A673 (cell line): ENCODE measurements around the gene VN1R5. TPM values are rescaled to one million over a fixed set of nuclear protein-coding genes. Genes with fewer than 3 reads are reported as not detected.

Experiments
- BruUV-seq: library from RNA; stranded (reverse); fragments of 400-500 nt; replicated peaks from 2 replicates; lab custom pipeline; 2021; lab: Mats Ljungman, UMichigan
- CTCF ChIA-PET: fragments of 300-600 bp; sonication (Branson Sonifier 250); formaldehyde crosslinking; loops from one replicate; lab custom pipeline; 2022; ENCODE audit warnings: antibody characterized with exemption; lab: Charles Lee
- POLR2A ChIA-PET: fragments of 300-600 bp; sonication (Branson Sonifier 250); formaldehyde crosslinking; loops from one replicate; lab custom pipeline; 2022; ENCODE audit warnings: antibody characterized with exemption; ENCODE audit not compliant: low non-redundant PET; lab: Charles Lee
- DNase-seq: peaks from one replicate; pipeline ENCODE4 v3.0.0-alpha.2; 2015; ENCODE audit warnings: low spot score
- H3K27ac ChIP-seq: fragments of 200-600 bp; sonication (generic); 2 replicates; pipeline ENCODE4 v1.5.1; 2016; ENCODE audit warnings: mixed run types, low read depth, mild to moderate bottlenecking, mixed read lengths, antibody characterized with exemption, low read length; ENCODE audit not compliant: poor library complexity, severe bottlenecking
- H3K27me3 ChIP-seq: fragments of 200-600 bp; sonication (generic); replicated peaks from 2 replicates; pipeline ENCODE4 v1.6.1; 2017; ENCODE audit warnings: mixed run types, low read depth, mild to moderate bottlenecking, mixed read lengths, antibody characterized with exemption, low read length; ENCODE audit not compliant: insufficient read depth, poor library complexity
- H3K36me3 ChIP-seq: fragments of 200-600 bp; sonication (generic); 2 replicates; pipeline ENCODE4 v1.6.1; 2016; ENCODE audit warnings: mixed run types, mild to moderate bottlenecking, mixed read lengths, antibody characterized with exemption, low read length; ENCODE audit not compliant: insufficient read depth, poor library complexity, severe bottlenecking
- H3K4me1 ChIP-seq: fragments of 200-600 bp; sonication (generic); 2 replicates; pipeline ENCODE4 v1.6.1; 2017; ENCODE audit warnings: mixed run types, mild to moderate bottlenecking, mixed read lengths, antibody characterized with exemption, low read length; ENCODE audit not compliant: insufficient read depth, poor library complexity, severe bottlenecking
- H3K4me3 ChIP-seq: fragments of 200-600 bp; sonication (generic); 2 replicates; pipeline ENCODE4 v1.5.1; 2016; ENCODE audit warnings: low read depth, mixed run types, mild to moderate bottlenecking, mixed read lengths, low read length; ENCODE audit not compliant: poor library complexity, severe bottlenecking
- H3K9me3 ChIP-seq: fragments of 200-600 bp; sonication (generic); 2 replicates; pipeline ENCODE4 v1.6.1; 2016; ENCODE audit warnings: mixed run types, low read depth, mild to moderate bottlenecking, mixed read lengths, antibody characterized with exemption, low read length; ENCODE audit not compliant: poor library complexity, severe bottlenecking
- CTCF ChIP-seq: fragments of 300-800, 200-600 bp; sonication (generic); conservative IDR thresholded peaks from 2 replicates; pipeline ENCODE4 v1.5.1; 2017; ENCODE audit warnings: low read depth, mild to moderate bottlenecking, antibody characterized with exemption, low read length, moderate library complexity, mixed read lengths
- EZH2 ChIP-seq: fragments of 200-600 bp; sonication (generic); IDR thresholded peaks from 2 replicates; pipeline ENCODE4 v1.6.1; 2017; ENCODE audit warnings: borderline replicate concordance, low read depth, mild to moderate bottlenecking, mixed read lengths, antibody characterized with exemption, low read length; ENCODE audit not compliant: poor library complexity, severe bottlenecking
- intact Hi-C: fragments of 100-400 bp; cut with micrococcal nuclease; formaldehyde crosslinking; loops from one replicate; pipeline ENCODE4 v1.10.0; 2022; ENCODE audit not compliant: unreplicated experiment
- total RNA-seq: library from RNA; stranded (reverse); gene quantifications from 2 replicates; pipeline ENCODE4 v1.2.3, GENCODE V29; 2021

Gene VN1R5
- total RNA-seq, 1 experiment from 2014 or later: not detected

GRCh38 chr1:247210376-247211117 is 45.3 kb upstream of the VN1R5 start:
- intact Hi-C loops: no loop called here
- Histone ChIP-seq H3K36me3 (no peaks in the 10 kb centered on the region), H3K27ac (peak overlapping the region; percentile 73), H3K4me1 (no peaks in the 10 kb centered on the region), H3K9me3 (no peaks in the 10 kb centered on the region), H3K4me3 (peak overlapping the region; percentile 91), H3K27me3 (peaks cover 14% of the 10 kb centered on the region)
- TF ChIP-seq CTCF (no peak), EZH2 (no peak)
- no TSS peak for BruUV-seq
- DNase-seq: peak; percentile 98
- CTCF ChIA-PET: no interaction called here
- POLR2A ChIA-PET: no interaction called here

GRCh38 chr1:247211339-247211738 is 44.5 kb upstream of the VN1R5 start:
- no peaks in the 10 kb centered on the region for H3K9me3 ChIP-seq
- no peaks in the 10 kb centered on the region for H3K36me3 ChIP-seq
- BruUV-seq: no TSS peak
- H3K27me3 ChIP-seq: peaks cover 22% of the 10 kb centered on the region
- CTCF ChIA-PET: no interaction called here
- no peak for DNase-seq
- intact Hi-C loops: no loop called here
- no peak overlapping the region for H3K27ac ChIP-seq
- no peak for TF ChIP-seq EZH2
- TF ChIP-seq CTCF: no peak
- no peaks in the 10 kb centered on the region for H3K4me1 ChIP-seq
- H3K4me3 ChIP-seq: no peak overlapping the region
- POLR2A ChIA-PET: no interaction called here

- H3K36me3 ChIP-seq: no peaks in the 10 kb centered on the region
- ChIA-PET POLR2A (no interaction called here), CTCF (interaction anchor here (0.5 kb wide), 1 partner anchor 115 kb away, joined by 3 read pairs; no protein-coding TSS in a partner anchor)
- H3K27ac ChIP-seq: no peak overlapping the region
- TF ChIP-seq CTCF (no peak), EZH2 (no peak)
- H3K4me1 ChIP-seq: no peaks in the 10 kb centered on the region
- intact Hi-C loops: no loop called here
- no peak overlapping the region for H3K4me3 ChIP-seq
- peaks cover 28% of the 10 kb centered on the region for H3K27me3 ChIP-seq
- no peak for DNase-seq
- H3K9me3 ChIP-seq: no peaks in the 10 kb centered on the region
- BruUV-seq: no TSS peak
Measured at GRCh38 chr1:247212012-247212411, 43.9 kb upstream of the VN1R5 start.
